ENCODE results near the gene TRPM7.
"Not testable (repeated sequence)": the region's sequence is repeated elsewhere in the genome, so short reads cannot be mapped to it uniquely, and the experiment has no call there.

Gene TRPM7

GRCh38 chr15:50576166-50576565 is 110.4 kb downstream of the TRPM7 start:
- no peak for DNase-seq

- DNase-seq = not testable (repeated sequence)
Observed at GRCh38 chr15:50573842-50574241, 112.8 kb downstream of the TRPM7 start.

GRCh38 chr15:50563756-50564155 is 122.8 kb downstream of the TRPM7 start:
- no peak for DNase-seq

- no peak for DNase-seq
Observed at GRCh38 chr15:50562735-50563640, 123.6 kb downstream of the TRPM7 start.

GRCh38 chr15:50558012-50558411 is 128.6 kb downstream of the TRPM7 start:
- no peak for DNase-seq

GRCh38 chr15:50556642-50557371 is 129.8 kb downstream of the TRPM7 start:
- DNase-seq = no peak

- no peak for DNase-seq
Observed at GRCh38 chr15:50552238-50552637, 134.4 kb downstream of the TRPM7 start.

- no peak for DNase-seq
Observed at GRCh38 chr15:50549326-50549725, 137.3 kb downstream of the TRPM7 start.

GRCh38 chr15:50546566-50546965 is 140.0 kb downstream of the TRPM7 start, which contains the start of gene USP50:
USP50 (minus strand) TSS chr15:50546666; CDS start chr15:50546525, 141 bp downstream.
- DNase-seq = no peak

GRCh38 chr15:50544368-50544767 is 142.2 kb downstream of the TRPM7 start:
- no peak for DNase-seq

GRCh38 chr15:50543556-50543955 is 143.0 kb downstream of the TRPM7 start:
- no peak for DNase-seq

- DNase-seq = no peak
Observed at GRCh38 chr15:50542887-50543210, 143.7 kb downstream of the TRPM7 start.

GRCh38 chr15:50531766-50532165 is 154.8 kb downstream of the TRPM7 start:
- DNase-seq = no peak

- no peak for DNase-seq
Observed at GRCh38 chr15:50531163-50531562, 155.4 kb downstream of the TRPM7 start.

- no peak for DNase-seq
Observed at GRCh38 chr15:50523851-50524251, 162.7 kb downstream of the TRPM7 start.

GRCh38 chr15:50519740-50520425 is 166.7 kb downstream of the TRPM7 start:
- DNase-seq = no peak

- no peak for DNase-seq
Observed at GRCh38 chr15:50513001-50513400, 173.6 kb downstream of the TRPM7 start.

All from hypothalamus (tissue), 51 donors.